Stimulated activated CD8-positive, alpha-beta memory T cell treated with anti-CD3 and anti-CD28 coated beads, Interleukin-7, amount 100 ng/mL, for 48 hours (primary cell): ENCODE data around the gene CNGB1.
"Not testable (repeated sequence)": the region's sequence is repeated elsewhere in the genome, so short reads cannot be mapped to it uniquely, and the experiment has no call there.

Experiments used
- DNase-seq, 2 donors: peaks; one replicate each; pipeline ENCODE4 v3.0.0-alpha.2; 2020; ENCODE audit warnings: low read depth in 1 of 2; ENCODE audit errors: extremely low read depth in 1 of 2

CNGB1 gene

GRCh38 chr16:57997528-57998265 is 26.8 kb upstream of the CNGB1 start:
- DNase-seq: no peak

DNA sequence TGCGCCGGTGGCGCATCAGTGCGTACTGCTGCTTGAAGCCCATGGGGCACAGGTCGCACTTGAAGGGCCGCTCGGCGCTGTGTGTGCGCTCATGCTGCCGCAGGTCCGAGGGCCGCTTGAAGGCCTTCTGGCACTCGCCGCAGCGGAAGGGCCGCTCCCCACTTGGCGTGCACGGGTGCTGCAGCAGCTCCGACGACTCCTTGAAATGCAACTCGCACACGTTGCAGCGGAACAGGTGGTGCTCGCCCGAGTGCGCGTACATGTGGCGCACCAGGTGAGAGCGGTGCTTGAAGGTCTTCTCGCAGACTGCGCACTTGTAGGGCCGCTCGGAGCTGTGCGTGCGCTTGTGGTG is 26.2 kb upstream of the CNGB1 start:
- no peak for DNase-seq

- DNase-seq: no peak
Measured at GRCh38 chr16:57996406-57997175, 25.7 kb upstream of the CNGB1 start.

DNA sequence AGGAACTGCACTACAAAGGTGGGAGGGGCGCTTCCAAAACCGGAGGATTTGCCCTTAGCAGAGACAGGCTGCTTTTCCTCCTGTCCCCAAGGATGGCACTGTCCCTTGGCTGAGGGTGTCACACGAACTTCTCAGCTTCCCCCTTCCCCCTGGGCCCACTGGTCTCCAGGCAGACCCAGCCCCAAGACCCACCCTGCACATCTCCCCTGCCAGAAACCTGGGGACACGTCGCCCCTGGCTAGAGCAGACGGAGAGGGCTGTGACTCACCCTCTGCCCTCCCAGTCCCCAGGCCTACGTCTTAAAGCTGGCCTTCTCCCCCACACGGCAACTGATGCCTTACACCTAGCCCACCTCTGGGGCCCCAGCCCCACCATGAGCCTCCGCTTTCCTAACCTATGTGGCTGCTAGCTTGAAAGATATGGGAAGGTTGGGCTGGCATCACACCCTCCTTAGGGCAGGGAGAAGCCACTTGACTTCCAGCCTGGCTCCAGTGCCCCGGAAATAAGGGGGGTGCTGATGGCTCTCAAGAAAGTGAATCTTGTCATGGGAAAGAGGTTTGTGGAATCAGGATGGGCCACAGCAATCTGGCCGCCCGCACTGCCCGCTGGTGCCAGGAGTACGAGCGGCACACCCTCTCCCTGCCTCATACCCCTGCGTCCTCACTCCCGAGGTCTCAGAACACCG is 24.9 kb upstream of the CNGB1 start:
- no peak for DNase-seq

DNA sequence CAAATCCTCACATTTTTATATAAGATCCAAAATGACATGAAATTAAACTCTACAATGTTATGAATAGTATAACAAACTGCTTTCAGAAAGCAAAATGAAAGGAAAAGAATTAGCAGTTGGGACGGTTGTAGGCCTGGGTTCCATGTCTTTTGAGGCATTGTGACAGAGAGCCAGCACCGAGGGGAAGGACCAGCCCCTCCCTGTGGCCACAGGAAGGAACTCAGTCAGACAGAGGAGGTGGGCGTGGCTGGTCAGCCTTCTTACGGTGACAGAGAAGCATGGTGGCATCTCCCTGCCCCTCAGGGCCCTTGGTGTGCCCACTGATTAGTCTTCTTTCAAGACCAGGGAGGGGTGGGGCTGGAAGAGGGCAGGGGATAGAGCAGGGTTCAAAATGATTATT is 23.9 kb upstream of the CNGB1 start:
- no peak for DNase-seq

DNA sequence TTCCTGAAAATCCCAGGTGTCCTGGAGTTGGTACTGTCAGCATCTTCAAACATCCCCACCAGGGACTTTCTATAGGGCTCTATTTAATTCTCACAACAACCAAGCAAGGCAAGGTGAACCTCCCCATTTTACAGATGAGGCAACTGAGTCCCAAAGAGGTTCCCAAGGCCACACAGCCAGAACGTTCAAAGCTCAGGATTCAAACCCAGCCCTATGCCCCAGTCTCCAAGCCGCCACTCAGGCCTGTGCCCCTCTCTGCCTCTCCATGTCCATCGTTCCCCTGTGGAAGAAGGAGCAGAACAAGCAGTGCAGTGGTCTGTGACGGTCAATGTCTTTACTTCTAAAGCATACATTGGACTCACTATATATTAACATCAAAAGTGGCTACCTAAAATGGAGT is 23.4 kb upstream of the CNGB1 start:
- no peak for DNase-seq

DNA sequence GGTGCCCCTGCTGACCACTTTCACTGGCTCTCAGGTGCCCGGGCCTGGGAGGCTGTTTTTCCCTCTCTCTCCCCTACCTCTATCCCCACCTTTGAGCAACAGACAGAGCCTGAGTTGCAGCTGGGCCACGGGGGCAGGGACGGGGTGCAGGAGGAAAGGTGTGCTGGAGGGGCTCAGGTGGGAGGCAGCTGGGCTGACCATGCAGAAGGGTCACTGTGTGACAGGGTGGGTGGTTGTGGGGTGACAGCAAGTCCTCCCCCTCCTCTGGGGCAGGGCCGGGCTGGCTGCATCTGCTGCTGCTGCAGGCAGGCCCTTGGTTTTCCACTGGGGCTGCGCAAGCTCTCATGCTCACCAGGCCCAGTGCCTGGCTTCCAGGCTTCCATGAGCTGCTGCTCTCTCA is 23.0 kb upstream of the CNGB1 start:
- no peak for DNase-seq

DNA sequence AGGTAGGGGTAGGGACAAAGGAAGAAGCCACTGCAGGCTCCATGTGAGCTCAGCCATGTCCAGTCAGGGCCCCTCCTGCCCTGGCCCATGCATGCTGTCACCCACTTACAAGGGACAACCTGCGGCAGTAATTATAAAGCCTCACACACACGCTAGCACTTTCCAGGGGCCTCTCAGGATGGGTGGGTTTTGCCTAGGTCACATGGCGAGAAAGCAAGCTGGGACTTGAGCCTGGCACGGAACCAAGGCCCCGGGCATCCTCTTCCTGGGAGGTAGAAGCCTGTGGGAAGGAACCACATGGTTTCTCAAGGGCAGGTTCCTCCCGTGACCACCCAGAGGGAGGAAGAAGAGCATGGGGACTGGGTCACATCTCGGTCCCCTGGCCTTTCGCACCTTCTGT is 22.5 kb upstream of the CNGB1 start:
- no peak for DNase-seq

DNA sequence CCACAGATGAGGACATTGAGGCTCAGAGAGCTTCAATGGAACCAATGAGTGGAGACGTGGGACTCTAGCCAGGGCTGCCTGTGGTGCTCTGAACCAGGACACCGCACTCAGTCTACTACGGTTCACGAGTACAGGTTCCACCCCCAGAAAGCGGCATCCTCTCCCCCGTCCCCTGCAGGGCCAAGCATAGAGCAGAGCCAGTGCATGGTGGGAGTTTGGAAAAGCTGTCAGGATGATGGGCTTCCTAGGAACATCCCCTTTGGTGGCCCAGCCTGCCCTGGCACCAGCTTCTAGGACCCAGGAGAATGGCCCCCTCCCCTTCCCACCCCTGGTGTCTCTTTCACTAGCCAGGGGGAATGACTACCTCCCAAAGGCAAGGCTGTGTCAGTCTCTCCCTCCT is 21.2 kb upstream of the CNGB1 start:
- no peak for DNase-seq

DNA sequence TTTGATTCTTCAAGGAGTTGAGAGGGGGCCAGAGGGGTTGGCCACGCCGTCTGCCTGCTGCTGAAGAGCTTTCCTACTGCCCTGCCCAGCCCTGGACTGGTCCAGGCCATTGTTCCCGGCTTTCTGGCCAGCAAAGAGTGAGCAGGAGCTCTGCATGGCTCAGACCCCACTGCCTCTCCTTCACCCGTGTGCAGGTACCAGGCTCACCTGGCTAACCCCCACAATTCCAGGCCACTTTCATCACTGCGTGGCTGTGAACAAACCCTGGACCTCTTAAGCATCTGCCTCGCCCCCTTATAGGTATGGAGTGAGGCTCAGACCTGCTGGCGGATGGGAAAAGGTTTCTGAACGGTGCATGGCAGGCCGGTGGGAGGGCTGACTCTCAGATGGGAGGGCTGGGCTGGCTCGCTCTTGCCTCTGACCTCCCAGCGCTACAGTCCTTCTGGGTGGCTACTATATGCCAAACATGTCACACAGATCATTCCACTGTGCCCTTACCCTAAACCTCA is 20.7 kb upstream of the CNGB1 start:
- no peak for DNase-seq

- no peak for DNase-seq
Measured at GRCh38 chr16:57988929-57989328, 18.0 kb upstream of the CNGB1 start.

- no peak for DNase-seq
Measured at GRCh38 chr16:57987441-57988177, 16.7 kb upstream of the CNGB1 start.

- no peak for DNase-seq
Measured at GRCh38 chr16:57986196-57986595, 15.3 kb upstream of the CNGB1 start.

- DNase-seq: no peak
Measured at GRCh38 chr16:57985204-57986181, 14.6 kb upstream of the CNGB1 start.

GRCh38 chr16:57984443-57985203 is 13.7 kb upstream of the CNGB1 start:
- DNase-seq: peak; percentile 76 to 92

DNA sequence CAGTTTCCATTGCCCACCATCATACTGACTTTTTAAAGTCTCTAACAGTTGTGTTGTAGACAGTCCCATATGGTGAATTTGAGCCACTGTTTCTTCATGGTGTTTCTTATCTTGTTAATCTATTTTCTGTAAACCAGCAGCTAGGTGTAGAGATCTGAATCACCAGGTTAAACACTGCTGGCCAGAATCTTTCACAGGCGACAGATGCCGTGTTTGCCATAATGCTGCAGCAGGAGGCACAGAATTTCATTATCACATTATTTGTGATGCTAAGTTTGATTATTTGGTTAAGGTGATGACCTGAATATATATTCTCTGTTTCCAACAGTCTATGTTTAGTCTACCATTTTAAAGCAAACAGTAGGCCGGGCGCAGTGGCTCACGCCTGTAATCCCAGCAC is 11.5 kb upstream of the CNGB1 start:
- DNase-seq: no peak

GRCh38 chr16:57981636-57982035 is 10.7 kb upstream of the CNGB1 start:
- DNase-seq: no peak

DNA sequence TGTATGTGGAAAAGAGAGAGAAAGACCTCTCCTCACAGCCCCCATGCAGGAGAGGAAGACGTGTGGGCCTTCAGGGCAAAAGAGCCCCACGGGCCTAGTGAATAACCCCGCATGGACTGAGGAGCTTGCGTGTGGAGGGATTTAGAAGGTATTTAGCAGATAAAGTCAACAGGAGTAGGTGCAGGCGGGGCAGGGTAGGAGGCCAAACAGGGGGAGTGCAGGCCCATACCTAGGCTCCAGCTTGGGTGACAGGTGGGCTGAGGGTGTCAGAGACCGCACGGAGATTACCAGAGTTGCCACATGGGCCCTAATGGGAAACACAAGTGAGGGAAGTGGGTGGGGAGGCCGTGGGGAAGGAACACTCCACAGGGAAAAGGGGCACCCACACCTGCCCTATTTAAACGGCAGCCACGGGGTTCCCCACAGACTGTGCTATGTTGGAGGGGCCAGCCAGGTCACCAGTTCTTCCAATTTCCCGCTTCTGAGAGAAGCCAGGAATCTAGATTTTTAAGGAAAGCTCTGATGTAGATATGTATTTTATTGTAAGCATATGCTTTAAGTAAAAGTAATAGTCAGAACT is 8.2 kb upstream of the CNGB1 start:
- DNase-seq: no peak

DNA sequence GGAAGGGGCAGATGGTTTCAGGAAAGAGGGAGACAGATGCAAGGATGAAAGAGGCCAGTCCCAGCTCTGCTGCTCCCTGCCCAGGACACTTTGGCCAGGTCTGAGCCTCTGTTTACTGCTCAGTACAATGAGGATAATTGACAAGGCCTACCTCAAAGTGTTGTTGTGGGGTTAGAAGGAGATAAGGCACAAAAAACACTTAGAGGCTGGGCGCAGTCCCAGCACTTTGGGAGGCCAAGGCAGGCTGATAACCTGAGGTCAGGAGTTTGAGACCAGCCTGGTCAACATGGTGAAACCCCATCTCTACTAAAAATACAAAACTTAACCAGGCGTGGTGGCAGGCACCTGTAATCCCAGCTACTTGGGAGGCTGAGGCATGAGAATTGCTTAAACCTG is 7.1 kb upstream of the CNGB1 start:
- DNase-seq: not testable (repeated sequence)
